Stimulated activated CD4-positive, alpha-beta T cell treated with anti-CD3 and anti-CD28 coated beads, Interleukin-1b, Interleukin-23, amount 100 ng/mL, for 48 hours (primary cell): Measurements from ENCODE around the gene IL15RA.
"Not testable (repeated sequence)": the region's sequence is repeated elsewhere in the genome, so short reads cannot be mapped to it uniquely, and the experiment has no call there.

ENCODE experiments used
- DNase-seq: peaks from one replicate; pipeline ENCODE4 v3.0.0-alpha.2; 2020

The IL15RA gene

DNA sequence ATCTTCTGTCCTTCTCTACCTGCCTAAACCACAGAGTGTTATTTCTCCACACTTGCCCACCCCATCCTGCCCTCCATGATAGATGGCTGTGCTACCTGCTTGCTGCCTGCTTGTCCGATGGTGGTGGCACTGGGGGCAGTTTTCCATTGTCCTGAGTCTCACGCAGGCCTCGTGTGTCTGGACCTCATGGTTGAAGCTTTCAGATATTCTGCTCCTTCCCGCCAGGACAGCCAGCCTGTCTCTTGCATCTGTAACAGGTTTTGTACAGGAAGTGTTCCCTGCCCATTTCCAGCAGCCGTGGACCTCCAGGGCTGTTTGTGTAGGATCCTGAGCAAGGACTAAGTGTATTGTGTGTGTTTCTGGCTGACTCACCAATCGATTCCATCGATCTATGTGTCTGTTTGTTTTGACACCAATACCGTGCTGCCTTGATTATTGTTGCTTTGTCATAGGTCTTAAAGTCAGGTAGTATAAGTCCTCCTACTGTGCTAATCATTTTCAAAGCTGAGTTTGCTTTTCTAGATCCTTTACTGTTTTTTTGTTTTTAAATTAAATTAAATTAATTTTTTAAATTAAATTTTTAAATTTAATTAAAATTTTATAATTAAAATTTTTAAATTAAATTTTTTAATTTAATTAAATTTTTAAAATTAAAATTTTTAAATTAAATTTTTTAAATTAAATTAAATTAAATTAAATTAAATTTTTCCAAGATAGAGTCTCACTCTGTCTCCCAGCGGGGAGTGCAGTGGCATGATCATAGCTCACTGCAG is 8.5 kb downstream of the IL15RA start:
- DNase-seq: no peak

DNA sequence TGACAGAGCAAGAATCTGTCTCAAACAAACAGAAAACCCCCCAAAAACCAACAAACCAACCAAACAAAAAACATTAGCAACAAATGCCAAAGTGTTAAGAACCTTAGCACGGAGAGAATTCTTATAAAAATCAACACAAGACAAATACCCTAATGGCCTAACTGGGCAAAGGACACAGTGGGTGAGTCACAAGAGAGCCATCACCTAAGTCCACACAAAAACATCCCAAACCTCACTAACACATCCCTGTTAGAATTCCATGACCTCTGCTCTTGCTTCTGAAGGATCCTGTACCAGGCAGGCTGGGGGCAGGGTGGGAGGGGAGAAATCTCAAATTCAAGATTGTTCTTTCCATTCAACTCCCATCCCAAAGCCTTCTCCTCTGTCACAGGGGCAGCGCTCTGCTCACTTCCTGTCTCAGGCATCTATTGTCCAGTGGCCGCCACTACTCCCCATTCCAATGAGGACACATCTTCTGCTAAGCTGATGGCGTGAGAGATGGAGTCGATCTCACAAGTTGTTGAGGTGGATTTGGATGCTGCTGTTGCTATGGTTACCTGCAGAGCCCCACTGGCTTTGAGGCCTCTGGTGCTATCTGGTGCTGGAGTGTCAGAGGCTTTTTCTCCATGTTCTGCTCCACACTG is 9.2 kb downstream of the IL15RA start:
- no peak for DNase-seq

GRCh38 chr10:5965266-5965665 is 12.1 kb downstream of the IL15RA start:
- no peak for DNase-seq

- no peak for DNase-seq
These were observed 12.6 kb downstream of the IL15RA start for GRCh38 chr10:5964736-5965135.

- DNase-seq: no peak
These were observed 13.8 kb downstream of the IL15RA start for GRCh38 chr10:5963591-5963990.

- no peak for DNase-seq
These were observed 14.3 kb downstream of the IL15RA start for GRCh38 chr10:5963071-5963470.

GRCh38 chr10:5962358-5962940 is 14.9 kb downstream of the IL15RA start:
- not testable (repeated sequence) for DNase-seq

GRCh38 chr10:5961405-5962100 is 15.8 kb downstream of the IL15RA start:
- no peak for DNase-seq

DNA sequence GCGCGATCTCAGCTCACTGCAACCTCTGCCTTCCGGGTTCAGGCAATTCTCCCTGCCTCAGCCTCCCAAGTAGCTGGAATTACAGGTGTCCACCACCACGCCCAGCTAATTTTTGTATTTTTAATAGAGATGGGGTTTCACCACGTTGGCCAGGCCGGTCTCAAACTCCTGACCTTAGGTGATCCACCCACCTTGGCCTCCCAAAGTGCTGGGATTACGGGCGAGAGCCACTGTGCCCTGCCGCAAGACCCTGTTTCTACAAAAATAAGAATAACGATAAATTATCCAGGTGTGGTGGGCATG is 16.4 kb downstream of the IL15RA start:
- not testable (repeated sequence) for DNase-seq

DNA sequence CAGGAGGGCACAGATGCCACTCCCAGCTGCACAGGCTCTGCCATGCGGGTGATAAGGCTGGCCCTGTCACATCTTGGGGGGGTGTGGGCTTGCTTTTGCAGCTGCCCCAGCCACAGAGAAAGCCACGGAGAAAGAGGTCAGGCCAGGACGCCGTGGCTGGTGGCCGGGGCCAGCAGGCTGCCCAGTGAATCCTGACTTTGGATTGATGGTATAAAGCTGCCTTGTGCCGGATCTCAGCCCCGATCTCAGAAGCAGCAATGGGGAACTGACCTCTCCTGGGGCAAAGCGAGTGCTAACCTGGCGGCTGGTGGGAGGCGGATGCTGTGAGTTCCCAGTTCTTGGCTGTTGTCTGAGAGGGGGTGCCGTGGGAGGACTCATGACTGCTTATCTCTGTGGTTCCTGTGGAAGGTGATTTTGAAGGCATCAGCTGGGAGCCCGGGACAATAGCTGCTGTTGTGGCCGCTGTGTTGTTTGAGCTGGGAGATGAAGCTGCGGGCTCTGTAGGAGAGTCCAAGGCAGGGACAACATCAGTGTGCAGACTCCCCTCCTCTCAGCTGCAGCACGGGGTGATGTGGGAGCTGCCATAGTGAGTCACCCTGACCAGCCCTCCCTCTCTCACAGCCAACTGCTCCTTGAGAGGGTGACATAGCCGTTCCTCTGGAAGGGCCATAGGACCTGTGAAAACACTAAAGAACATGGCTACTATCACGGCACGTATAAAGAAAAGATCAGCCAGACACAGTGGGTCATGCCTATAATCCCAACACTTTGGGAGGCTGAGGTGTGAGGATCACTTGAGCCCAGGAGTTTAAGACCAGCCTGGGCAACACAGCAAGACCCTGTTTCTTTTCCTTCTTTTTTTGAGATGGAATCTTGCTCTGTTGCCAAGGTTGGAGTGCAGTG is 17.0 kb downstream of the IL15RA start:
- no peak for DNase-seq

- no peak for DNase-seq
These were observed 17.7 kb downstream of the IL15RA start for GRCh38 chr10:5959581-5960069.

DNA sequence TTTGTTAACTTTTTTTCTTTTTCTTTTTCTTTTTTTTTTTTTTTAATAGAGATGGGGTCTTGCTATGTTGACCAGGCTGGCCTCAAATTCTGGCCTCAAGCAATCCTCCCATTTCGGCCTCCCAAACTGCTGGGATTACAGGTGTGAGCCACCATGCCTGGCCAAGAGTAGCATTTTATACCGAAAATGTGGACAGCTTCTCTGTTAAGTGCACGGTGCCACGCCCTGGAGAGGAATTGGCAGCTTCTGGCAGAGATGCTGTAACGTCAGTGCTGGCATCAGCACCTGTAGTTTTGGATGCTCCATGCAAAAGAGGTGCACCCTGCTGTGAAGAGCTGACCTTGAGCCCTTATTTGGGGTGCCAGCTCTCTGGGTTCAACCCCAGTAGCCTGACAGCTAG is 18.2 kb downstream of the IL15RA start:
- DNase-seq: no peak

GRCh38 chr10:5958675-5959074 is 18.7 kb downstream of the IL15RA start:
- DNase-seq: no peak

DNA sequence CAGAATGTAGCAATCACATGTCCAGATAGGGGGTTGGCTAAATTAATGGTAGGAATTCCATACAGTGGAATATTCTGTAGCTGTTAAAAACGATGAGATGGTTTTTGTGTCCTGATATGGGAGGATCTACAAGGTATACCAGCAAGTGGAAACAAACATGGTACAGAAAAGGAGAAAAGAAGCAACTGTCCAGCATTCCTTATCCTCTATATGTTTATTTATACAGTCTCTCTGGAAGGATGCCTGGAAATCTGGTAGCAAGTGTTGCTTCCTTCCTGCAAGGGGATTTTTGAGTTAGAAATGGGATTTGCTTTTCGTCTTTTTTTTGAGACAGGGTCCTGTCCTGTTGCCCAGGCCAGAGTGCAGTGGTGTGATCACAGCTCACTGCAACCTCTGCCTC is 19.3 kb downstream of the IL15RA start:
- no peak for DNase-seq

GRCh38 chr10:5956146-5956936 is 21.0 kb downstream of the IL15RA start:
- DNase-seq: no peak

- DNase-seq: no peak
These were observed 23.7 kb downstream of the IL15RA start for GRCh38 chr10:5953676-5954075.

GRCh38 chr10:5952731-5953385 is 24.5 kb downstream of the IL15RA start:
- DNase-seq: no peak

DNA sequence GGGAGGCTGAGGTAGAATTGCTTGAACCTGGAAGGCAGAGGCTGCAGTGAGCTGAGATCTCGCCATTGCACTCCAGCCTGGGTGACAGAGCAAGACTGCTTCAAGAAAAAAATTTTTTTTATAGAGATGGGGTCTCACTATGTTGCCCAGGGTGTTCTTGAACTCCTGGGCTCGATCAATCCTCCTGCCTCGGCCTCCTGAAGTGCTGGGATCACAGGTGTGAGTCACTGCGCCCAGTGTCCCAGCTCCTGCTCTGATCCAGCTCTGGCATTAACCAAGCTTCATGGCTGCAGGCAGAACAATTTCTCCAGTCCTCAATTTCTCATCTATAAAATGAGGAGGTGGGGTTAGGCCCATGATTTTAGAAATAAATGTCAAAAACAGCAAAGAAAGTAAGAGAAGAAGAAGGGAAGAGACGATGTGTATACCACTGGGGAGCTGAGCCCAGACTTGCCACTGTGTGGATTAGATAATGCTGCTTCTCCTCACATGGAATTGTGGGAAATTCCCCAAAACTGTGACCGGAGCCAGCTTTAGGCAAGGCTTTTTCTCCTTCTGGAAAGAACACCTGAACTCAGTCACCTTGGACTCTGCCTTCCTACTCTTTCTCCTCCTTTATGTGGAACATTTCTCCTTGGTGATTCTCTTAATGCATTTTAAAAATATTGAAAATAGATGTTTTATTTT is 25.5 kb downstream of the IL15RA start:
- DNase-seq: no peak

DNA sequence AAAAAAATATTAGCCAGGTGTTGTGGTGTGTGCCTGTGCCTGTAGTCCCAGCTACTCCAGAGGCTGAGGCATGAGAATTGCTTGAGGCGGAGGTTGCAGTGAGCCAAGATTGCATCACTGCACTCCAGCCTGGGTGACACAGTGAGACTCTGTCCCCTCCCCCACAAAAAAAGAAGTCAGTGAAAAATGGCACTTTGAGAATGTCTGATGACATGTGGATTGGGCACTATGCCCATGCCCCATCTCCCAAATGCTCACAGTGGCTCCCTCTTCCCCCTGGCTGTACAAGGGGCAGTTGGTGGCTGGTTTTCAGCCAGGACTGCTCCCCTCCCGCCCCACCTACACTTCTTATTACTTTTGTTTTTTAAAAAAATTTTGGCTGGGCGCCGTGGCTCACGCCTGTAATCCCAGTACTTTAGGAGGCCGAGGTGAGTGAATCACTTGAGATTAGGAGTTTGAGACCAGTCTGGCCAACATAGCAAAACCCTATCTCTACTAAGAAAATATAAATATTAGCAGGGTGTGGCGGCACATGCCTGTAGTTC is 26.1 kb downstream of the IL15RA start:
- no peak for DNase-seq
